NCI-H2107 treated with DMSO at 0.1 percent for 48 hours (cell line): ENCODE results near the gene PIGB.
"Not testable (repeated sequence)": the region's sequence is repeated elsewhere in the genome, so short reads cannot be mapped to it uniquely, and the experiment has no call there.

ENCODE experiments used
- DNase-seq: peaks from one replicate; lab custom pipeline; 2025; ENCODE audit not compliant: unreplicated experiment; lab: John Stamatoyannopoulos, UW

The PIGB gene

GRCh38 chr15:55318588-55319494 is at the start of gene PIGB, which contains the start of gene PIGBOS1:
TSS of gene PIGB (plus strand) at chr15:55319222. CDS start at chr15:55319251, 29 bp downstream.
TSS of gene PIGBOS1 (minus strand) at chr15:55319123. CDS start at chr15:55317792, 1,331 bp downstream.
- DNase-seq = peak; percentile 24

DNA sequence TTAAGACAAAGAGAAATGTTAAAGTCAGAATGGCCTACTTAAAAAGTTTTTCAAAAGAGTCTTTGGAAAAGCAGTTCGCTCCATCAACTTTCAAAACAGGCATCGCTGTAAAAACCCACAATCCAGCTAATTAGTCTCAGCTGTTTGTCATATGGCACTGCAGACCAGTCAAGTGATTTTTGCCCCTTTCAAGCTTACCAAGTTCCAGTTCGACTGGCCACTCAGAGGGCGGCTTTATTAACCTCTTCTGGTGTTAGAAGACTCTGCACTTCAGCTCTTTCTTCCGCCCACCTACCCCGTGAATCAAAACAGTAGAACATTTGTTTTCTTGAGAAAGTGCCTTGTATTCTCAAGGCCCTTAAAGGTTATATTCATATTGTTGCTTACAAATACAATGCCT is 48.7 kb upstream of the PIGB start:
- no peak for DNase-seq

GRCh38 chr15:55276324-55276723 is 42.7 kb upstream of the PIGB start:
- DNase-seq = no peak

DNA sequence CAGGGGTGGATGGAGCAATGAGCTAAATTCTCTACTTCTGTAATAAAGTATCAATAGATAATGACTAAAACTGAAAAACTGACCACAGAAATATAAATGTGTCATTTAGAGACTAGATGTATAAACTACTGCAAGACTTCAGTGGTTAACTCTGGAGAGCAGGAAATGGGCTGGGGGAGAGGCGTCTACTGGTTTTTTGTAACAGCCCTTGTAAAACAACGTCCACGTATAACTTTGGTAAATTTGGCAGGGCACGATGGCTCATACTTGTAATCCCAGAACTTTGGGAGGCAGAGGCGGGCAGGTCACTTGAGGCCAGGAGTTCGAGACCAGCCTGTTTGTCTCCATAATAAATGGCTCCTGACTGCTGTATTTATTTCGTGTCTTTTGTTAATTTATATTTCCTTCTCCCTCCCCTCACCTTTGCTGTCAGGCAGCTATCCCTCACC is 41.9 kb upstream of the PIGB start:
- DNase-seq = no peak

DNA sequence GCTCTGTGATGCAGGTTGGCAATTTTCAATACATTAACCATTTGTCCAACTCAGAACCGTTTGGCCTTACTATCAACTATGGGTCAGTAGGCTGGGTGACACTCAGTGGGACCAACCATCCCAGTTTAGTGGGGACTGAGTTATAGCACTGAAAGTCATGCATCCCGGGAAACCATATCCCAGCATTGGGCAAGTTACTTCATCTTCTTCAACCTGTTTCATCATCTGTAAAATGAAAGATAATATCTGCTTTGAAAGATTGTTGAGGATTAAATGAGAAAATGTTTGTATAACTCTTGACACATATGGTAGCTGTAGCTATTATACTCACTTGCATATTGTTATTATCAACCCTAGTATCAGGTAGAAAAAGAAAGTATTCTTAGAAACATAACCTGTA is 41.3 kb upstream of the PIGB start:
- DNase-seq = no peak

GRCh38 chr15:55279100-55279745 is 39.8 kb upstream of the PIGB start:
- no peak for DNase-seq

- no peak for DNase-seq
Measured at GRCh38 chr15:55279746-55280351, 39.2 kb upstream of the PIGB start.

GRCh38 chr15:55280589-55280988 is 38.4 kb upstream of the PIGB start:
- not testable (repeated sequence) for DNase-seq

DNA sequence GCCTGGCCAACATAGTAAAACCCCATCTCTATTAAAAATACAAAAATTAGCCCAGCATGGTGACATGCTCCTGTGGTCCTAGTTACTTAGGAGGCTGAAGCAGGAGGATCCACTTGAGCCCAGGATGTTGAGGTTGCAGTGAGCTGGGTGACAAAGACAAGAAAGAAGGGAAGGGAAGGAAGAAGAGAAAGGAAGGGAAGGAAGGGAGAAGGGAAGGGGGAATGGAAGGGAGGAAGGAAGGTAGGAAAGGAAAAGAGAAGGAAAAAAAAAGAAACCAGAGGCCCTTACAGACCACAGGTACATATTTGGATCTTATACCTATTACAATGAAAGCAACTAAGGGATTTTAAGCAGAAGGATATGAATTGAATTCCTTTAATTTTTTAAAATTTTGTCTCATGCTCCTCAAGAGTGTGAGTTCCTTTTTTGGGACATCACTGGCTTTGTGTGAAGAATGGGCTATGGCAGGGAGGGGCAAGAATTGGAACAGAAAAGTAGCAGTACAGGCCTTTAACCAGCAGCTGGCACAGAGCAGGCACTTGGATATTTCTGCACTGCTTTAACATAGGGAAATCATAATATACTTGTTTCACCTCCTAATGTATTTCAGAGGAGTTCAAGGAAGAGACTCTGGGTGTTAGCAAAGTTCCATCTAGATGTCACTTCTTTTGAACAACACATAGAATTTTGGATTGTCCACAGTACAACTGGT is 37.3 kb upstream of the PIGB start:
- DNase-seq = no peak

- DNase-seq = no peak
Measured at GRCh38 chr15:55282284-55282833, 36.7 kb upstream of the PIGB start.

- no peak for DNase-seq
Measured at GRCh38 chr15:55283379-55284147, 35.5 kb upstream of the PIGB start.

DNA sequence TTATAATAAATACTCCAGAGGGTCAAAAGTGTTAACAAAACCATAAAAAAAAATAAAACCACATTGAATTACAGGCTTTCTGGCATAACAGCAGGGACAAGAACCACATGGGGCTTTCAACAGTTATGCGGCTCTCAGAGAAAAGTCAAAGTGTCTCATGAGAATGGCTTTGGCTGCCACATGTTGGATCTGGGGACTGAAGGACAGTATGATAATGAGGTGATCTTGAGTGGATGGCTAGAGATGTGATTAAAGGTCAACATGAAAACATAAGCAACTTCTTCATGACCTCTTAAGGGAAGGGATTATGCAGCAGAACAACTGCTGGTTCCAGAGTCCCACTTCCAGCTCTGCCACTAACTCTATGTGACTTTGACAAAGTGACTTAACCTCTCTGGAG is 34.6 kb upstream of the PIGB start:
- DNase-seq = no peak

DNA sequence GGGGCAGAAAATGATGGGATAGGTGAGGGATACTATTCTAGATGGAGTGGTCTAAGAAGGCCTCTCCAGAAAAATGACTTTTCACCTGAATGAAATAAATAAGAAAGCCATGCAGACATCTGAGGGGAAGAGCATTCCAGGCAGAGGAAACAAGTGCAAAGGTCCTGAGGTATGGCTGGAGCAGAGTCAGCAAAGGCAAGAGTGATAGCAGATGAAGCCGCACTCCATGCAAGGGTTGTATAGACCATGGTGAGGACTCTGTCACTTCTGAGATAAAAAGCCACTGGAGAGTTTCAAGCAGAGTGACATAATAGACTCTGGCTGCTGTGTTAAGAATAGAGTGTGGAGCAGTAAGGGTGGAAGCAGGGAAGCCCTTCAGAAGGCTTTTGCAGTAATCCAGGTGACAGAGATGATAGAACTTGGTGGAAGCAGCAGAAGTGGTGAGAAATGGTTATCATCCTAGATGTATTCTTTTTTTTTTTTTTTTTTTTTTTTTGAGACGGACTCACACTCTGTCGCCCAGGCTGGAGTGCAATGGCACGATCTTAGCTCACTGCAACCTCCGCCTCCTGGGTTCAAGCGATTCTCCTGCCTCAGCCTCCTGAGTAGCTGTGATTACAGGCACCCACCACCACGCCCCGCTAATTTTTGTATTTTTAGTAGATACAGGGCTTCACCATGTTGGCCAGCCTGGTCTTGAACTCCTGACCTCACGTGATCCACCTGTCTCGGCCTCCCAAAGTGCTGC is 32.4 kb upstream of the PIGB start:
- not testable (repeated sequence) for DNase-seq

DNA sequence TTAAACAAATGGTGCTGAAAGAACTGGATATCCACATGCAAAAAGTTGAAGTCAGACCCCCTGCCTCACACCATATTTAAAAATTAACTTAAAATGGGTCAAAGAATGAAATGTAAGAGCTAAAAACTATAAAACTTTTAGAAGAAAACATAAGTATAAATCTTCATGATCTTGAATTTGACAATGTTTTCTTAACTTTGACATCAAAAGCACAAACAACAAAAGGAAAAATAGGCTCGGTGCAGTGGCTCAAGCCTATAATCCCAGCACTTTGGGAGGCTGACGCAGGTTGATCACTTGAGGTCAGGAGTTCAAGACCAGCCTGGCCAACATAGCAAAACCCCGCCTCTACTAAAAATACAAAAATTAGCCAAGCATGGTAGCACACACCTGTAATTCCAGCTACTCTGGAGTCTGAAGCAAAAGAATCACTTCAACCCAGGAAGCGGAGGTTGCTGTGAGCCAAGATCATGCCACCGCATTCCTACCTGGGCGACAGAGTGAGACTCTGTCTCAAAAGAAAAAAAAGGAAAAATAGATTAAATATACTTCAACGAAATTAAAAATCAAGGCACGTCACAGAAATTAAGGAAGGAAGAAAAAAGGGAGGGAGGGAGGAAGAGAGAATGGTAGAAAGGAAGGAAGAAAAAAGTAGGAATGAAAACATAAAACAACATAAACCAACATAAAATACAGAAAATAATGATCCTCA is 30.9 kb upstream of the PIGB start:
- DNase-seq = no peak

DNA sequence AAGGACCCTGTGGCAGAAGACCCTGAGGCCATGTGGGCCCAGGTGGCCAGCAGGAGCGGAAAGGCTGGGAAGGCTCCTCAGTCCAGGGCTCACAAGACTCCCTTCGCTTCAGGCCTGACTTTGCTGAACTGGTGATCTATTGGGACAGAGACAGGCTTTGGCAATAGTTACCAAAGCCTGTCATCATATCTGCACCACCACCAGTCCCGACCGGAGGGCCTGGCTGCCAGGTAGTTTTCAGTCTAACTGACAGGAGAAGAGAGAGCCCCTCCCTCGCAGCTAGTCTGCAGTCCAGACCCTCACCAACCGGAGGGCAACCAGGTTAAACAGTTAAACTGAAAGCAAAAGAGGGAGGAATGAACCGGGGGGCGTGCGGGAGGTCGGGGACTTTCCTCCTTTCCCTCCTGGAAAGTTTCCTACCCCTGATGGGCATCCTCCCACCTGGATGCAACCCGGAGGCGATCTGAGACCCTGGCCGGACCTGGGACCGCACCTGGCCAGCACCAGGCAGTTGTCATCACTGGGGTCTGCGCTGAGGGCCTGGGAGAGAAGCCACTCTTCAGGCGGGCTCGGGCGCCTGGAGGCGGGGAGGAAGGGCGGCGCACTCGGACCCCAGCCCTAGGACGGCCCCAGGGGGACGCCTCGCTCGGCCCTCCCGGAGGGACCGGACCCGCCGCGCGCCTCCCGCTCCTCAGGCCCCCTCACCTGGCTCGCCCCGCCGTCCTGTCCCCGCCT is 29.8 kb upstream of the PIGB start:
- DNase-seq = no peak

DNA sequence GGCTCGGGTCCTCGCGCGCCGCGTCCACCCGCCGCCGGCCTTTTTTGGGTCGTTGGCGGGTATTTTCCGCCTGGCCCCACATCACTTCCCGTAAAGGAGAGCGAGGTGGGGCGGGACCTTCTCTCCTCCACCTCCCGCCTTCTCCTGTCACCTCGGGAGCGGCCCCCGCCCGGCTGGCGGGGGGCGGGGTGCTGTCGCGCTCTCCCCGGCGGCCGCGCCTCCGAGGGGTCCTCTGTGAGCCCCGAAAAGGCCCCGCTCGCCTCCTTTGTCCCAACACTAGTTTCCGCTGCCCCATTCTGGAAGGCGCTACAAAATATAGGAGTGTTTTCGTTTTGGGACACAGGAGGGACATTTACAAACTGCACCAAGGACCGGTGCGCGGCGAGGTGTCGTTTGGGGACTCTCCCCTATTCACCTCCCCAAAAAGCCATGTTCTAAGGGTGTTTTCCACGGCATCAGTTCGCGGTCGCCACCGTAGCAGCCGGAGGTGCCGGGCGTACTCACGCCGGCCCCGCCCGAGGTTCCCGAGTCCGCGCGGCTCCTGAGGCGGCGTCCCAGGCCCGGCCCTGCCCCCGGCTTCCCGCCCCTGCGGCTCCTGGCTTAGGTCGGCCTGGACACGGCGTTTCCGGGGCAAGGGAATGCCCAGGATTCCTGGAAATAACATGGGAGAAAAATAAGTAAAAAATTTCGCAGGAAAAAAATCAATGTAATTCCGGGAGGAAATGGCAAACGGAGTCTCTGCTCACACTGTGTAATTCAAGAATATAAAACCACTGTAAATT is 29.1 kb upstream of the PIGB start, which contains the start of gene RAB27A:
Gene RAB27A (minus strand): TSS at position 68 of the 782 bp plus-strand sequence. CDS start 54,879 bp downstream, outside the sequence.
- no peak for DNase-seq

DNA sequence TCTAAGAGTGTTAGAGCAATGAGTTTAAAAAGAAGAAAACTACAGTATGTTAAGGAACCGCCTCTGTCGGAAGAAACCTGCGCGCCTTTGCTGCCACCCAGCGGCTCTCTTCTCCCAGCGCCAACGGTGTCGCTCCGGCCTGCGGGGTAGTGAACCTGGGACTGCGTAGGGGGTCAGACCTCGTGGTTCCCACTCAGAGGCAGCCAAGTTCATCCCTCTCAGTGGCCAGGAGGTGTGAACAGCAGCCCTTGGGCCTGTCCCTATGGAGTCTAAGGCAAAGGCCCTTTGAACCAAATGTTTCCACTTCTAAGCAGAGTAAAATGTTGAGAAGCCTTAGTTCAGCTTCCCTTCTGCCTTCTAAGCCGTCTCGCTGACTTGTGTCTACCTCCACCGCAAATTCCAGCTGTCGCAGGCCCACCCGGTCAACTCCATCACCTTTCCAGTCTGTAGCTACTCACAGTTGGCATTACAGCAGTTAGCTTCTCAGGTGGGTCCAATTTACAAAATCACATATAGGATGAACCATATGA is 28.4 kb upstream of the PIGB start:
- DNase-seq = peak; percentile 18
